Neural cell (in vitro differentiated cells): Measurements from ENCODE around the gene CIT.

Experiments used
- CTCF ChIP-seq: fragments of 450-650 bp; IDR thresholded peaks from 2 replicates; pipeline ENCODE4 v1.5.1; 2014; ENCODE audit warnings: antibody characterized with exemption, mild to moderate bottlenecking, moderate library complexity; ENCODE audit not compliant: poor library complexity, severe bottlenecking
- EZH2 ChIP-seq: fragments of 200-600, 300-800 bp; shearing (Covaris generic), sonication (generic); IDR thresholded peaks from 2 replicates; pipeline ENCODE4 v1.6.1; 2014; ENCODE audit warnings: antibody characterized with exemption, low read length, borderline replicate concordance, mild to moderate bottlenecking; ENCODE audit not compliant: insufficient read depth, poor library complexity, severe bottlenecking
- POLR2AphosphoS5 ChIP-seq: IDR thresholded peaks from 2 replicates; pipeline ENCODE4 v1.6.1; 2012
- REST ChIP-seq: IDR thresholded peaks from 2 replicates; pipeline ENCODE4 v1.6.1; 2012; ENCODE audit warnings: borderline replicate concordance
- TAF1 ChIP-seq: IDR thresholded peaks from 2 replicates; pipeline ENCODE4 v1.6.1; 2012; ENCODE audit warnings: low read depth

GRCh38 chr12:119660076-119660475 is 217.0 kb downstream of the CIT start:
- TF ChIP-seq CTCF (no peak), REST (no peak), EZH2 (no peak), TAF1 (no peak), POLR2AphosphoS5 (no peak)
